Neural cell (in vitro differentiated cells): ENCODE data around the gene HDAC1.

Experiments
- CTCF ChIP-seq: fragments of 450-650 bp; IDR thresholded peaks from 2 replicates; pipeline ENCODE4 v1.5.1; 2014; ENCODE audit warnings: antibody characterized with exemption, mild to moderate bottlenecking, moderate library complexity; ENCODE audit not compliant: poor library complexity, severe bottlenecking
- RAD21 ChIP-seq: fragments of 450-650 bp; conservative IDR thresholded peaks from 2 replicates; pipeline ENCODE4 v1.6.1; 2014; ENCODE audit warnings: antibody characterized with exemption, mild to moderate bottlenecking, moderate library complexity

- TF ChIP-seq CTCF: no peak
- TF ChIP-seq RAD21: no peak
These were observed 73.0 kb downstream of the HDAC1 start for GRCh38 chr1:32364836-32365235.
